SJCRH30 (cell line): ENCODE data around the gene CRLF3. TPM values are rescaled to one million over a fixed set of nuclear protein-coding genes. Genes with fewer than 3 reads are reported as not detected.
"Not testable (repeated sequence)": the region's sequence is repeated elsewhere in the genome, so short reads cannot be mapped to it uniquely, and the experiment has no call there.

Experiments
- DNase-seq, 2 experiments: peaks; one replicate each; pipeline ENCODE4 v3.0.0-alpha.2; 2015 to 2020
- H3K27ac ChIP-seq: fragments of 250-450 bp; sonication (Bioruptor Pico); 2 replicates; pipeline ENCODE4 v1.5.1; 2020; ENCODE audit warnings: mild to moderate bottlenecking, moderate library complexity
- H3K27me3 ChIP-seq: fragments of 250-450 bp; sonication (Bioruptor Pico); 2 replicates; pipeline ENCODE4 v1.5.1; 2020; ENCODE audit warnings: mild to moderate bottlenecking, moderate library complexity
- H3K36me3 ChIP-seq: fragments of 250-450 bp; sonication (Bioruptor Pico); 2 replicates; pipeline ENCODE4 v1.5.1; 2020; ENCODE audit warnings: mild to moderate bottlenecking, moderate library complexity
- H3K4me1 ChIP-seq: fragments of 250-450 bp; sonication (Bioruptor Pico); 2 replicates; pipeline ENCODE4 v1.5.1; 2020; ENCODE audit warnings: mild to moderate bottlenecking, moderate library complexity
- H3K4me3 ChIP-seq: fragments of 250-450 bp; sonication (Bioruptor Pico); 2 replicates; pipeline ENCODE4 v1.5.1; 2020; ENCODE audit warnings: mild to moderate bottlenecking, moderate library complexity
- H3K9me3 ChIP-seq: fragments of 250-450 bp; sonication (Bioruptor Pico); replicated peaks from 2 replicates; pipeline ENCODE4 v1.5.1; 2020; ENCODE audit warnings: mild to moderate bottlenecking, moderate library complexity
- total RNA-seq: library from RNA; depleted of rRNA; stranded (reverse); fragments of >200 nt; shearing (Covaris generic); gene quantifications from 2 replicates; pipeline ENCODE4 v1.2.3, GENCODE V29; 2014

The CRLF3 gene
- total RNA-seq, 1 experiment from 2014 or later = 28.6 TPM

GRCh38 chr17:30824002-30824355 lies 513 bp downstream of the CRLF3 start:
- Histone ChIP-seq H3K4me3 (peak overlapping the region; percentile 86), H3K27me3 (no peaks in the 10 kb centered on the region)
- peak in 1 of 2 experiments; percentile 45 for DNase-seq

DNA sequence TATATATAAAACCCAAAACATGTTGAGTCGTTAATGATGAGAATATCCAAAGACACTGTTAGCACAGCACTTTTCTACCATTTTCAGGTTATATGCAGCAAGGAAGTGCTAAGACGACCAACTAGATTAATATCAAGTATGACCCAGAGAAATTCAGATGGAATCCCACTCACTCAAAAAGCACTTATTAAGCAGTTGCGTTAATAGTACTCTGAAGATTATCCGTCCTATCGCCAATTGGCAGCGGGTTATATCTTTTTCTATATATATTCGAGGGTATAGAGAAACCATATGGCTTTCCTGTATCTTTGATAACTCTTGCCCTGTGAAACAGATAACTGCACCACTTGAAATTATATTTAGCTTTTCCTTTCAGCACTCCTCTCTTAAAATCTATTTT lies 1.1 kb downstream of the CRLF3 start:
- Histone ChIP-seq H3K27ac (no peak overlapping the region), H3K4me3 (peak overlapping the region; percentile 86), H3K9me3 (no peaks in the 10 kb centered on the region), H3K4me1 (peaks cover 12% of the 10 kb centered on the region), H3K27me3 (no peaks in the 10 kb centered on the region), H3K36me3 (no peaks in the 10 kb centered on the region; the same call in 1 of the 2 replicates)
- no peak for DNase-seq

More at GRCh38 chr17:30824002-30824355, 513 bp downstream of the CRLF3 start:
- Histone ChIP-seq H3K4me1 (peaks cover 12% of the 10 kb centered on the region), H3K36me3 (no peaks in the 10 kb centered on the region; the same call in 1 of the 2 replicates), H3K27ac (peak overlapping the region; percentile 47; the same call in 1 of the 2 replicates), H3K9me3 (no peaks in the 10 kb centered on the region)

GRCh38 chr17:30822919-30823318 lies 1.6 kb downstream of the CRLF3 start:
- H3K27ac ChIP-seq, H3K9me3 ChIP-seq, DNase-seq, H3K4me3 ChIP-seq, H3K36me3 ChIP-seq, H3K27me3 ChIP-seq: not testable (repeated sequence)
- peaks cover 12% of the 10 kb centered on the region for H3K4me1 ChIP-seq

DNA sequence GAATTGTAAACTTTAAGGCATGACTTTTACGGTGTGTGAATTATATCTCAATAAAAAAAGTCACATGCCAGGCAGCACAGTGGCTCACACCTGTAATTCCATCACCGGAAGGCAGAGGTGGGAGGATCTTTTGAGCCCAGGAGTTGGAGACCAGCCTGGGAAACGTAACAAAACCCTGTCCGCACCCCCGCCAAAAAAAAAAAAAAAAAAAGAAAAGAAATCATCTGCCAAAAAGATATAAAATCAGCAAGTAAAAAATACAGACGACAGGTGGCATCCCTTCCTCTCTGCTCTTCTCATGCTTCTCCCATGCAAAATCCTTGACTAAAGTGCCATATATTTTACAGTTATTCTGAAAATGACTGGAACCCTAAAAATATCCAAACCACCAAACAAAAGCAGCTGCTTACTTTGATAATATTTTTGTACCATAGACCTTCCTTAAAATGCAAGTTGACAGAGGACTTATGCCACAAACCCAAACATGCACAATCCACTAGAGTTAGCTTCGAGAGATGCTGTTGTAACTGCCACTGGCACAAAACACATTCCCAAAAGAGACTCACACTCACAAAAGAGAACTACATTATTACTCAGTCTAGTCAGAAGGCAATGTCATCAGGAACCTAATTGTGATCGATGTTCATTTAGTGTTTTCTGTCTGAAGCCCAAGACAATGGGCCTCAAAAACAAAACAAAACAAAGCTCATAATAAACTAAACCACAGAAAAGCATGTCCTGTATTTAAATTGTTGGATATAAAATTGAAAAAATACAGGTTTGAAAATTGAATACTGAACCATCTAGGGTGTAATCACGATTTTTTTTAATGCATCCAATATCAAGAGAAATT lies 2.4 kb downstream of the CRLF3 start:
- Histone ChIP-seq H3K4me3 (no peak overlapping the region), H3K4me1 (peaks cover 12% of the 10 kb centered on the region), H3K27ac (no peak overlapping the region), H3K9me3 (no peaks in the 10 kb centered on the region), H3K36me3 (no peaks in the 10 kb centered on the region; the same call in 1 of the 2 replicates), H3K27me3 (no peaks in the 10 kb centered on the region)
- no peak for DNase-seq

DNA sequence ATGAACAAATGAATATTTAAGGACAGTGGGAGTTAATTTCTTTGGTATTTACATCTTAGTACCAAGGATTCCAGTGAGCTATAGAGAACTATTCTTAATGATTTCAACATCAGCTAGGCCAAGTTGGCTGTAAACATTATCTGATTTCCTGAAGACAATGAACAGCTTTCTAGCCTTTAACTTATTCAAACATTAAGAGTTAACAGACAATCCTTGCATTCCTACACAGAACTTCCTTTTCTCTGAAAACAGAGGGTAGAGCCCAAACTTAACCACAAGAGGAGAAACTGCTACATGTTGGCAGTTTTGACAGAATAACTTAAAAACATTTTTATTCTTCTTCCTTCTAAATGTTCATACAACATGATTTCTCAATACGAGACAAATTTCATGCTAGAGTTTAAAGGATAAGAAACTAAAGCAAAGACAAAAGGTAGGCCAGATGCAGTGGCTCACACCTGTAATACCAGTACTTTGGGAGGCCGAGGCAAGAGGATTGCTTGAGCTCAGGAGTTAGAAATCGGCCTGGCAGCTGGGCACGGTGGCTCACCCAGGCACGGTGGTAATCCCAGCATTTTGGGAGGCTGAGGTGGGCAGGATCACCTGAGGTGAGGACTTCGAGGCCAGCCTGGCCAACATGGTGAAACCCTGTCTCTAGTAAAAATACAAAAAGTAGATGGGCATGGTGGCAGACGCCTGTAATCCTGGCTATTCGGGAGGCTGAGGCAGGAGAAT lies 4.4 kb downstream of the CRLF3 start:
- DNase-seq = no peak
- Histone ChIP-seq H3K36me3 (peaks cover 3% of the 10 kb centered on the region; the same call in 1 of the 2 replicates), H3K27ac (no peak overlapping the region), H3K9me3 (no peaks in the 10 kb centered on the region), H3K4me3 (no peak overlapping the region), H3K4me1 (peaks cover 10% of the 10 kb centered on the region), H3K27me3 (no peaks in the 10 kb centered on the region)

GRCh38 chr17:30816165-30816564 lies 8.3 kb downstream of the CRLF3 start:
- Histone ChIP-seq H3K9me3 (no peaks in the 10 kb centered on the region), H3K4me3 (no peak overlapping the region), H3K4me1 (no peaks in the 10 kb centered on the region), H3K27ac (no peak overlapping the region), H3K36me3 (peaks cover 3% of the 10 kb centered on the region; the same call in 1 of the 2 replicates), H3K27me3 (no peaks in the 10 kb centered on the region)
- no peak for DNase-seq

- H3K9me3 ChIP-seq, H3K4me1 ChIP-seq, H3K27me3 ChIP-seq, H3K27ac ChIP-seq, H3K4me3 ChIP-seq, DNase-seq, H3K36me3 ChIP-seq: not testable (repeated sequence)
These were observed 9.6 kb downstream of the CRLF3 start for GRCh38 chr17:30814860-30815259.

GRCh38 chr17:30814236-30814635 lies 10.3 kb downstream of the CRLF3 start:
- not testable (repeated sequence) for H3K27me3 ChIP-seq, H3K27ac ChIP-seq, H3K4me3 ChIP-seq, H3K4me1 ChIP-seq, H3K36me3 ChIP-seq, H3K9me3 ChIP-seq, DNase-seq

DNA sequence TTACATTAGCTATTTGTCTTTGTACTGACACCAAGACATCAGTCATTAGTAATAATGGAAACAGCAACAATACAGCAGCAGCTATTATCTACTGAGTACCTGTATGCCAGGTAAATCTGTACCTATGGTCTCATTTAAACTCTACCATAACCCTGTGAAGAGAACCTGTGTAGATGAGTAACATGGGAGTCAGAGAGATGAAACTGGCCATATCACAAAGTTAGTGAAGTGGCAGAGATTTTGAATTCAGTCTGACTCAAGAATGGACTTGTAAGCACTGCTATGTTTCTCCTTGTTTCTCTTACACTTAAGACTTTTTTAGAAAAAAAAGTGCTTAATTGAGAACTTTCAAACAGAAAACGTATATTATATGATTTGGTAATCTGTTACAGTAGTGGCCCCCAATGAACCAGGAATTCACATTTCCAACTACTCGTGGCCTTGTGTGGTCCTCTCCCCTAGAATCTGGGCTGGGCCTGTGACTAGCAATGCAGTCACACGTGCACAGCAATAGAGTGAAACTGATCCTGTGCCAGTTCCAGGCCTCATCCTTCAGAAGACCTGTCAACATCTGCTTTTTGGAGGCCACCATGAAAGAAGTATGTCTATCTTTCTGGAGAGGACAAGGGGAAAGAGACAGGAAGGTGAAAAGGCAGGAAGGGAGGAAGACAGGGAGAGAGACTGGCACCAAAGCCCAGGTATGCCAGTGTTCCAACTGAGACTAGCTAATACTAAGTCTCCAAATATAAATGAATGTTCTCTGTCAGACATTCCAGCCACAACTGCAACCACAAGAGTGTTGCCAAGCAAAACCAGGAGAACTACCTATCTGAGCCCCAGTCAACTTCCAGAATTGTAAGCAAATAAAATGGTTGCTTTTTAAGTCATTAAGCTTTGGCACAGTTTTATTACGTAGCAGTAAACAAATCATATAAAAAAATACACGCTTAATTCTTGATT lies 12.0 kb downstream of the CRLF3 start:
- Histone ChIP-seq H3K9me3 (no peaks in the 10 kb centered on the region), H3K4me3 (no peak overlapping the region), H3K4me1 (0 out of 2 replicates have a peak, but pooled peaks cover 2% of the 10 kb centered on the region), H3K27me3 (no peaks in the 10 kb centered on the region), H3K36me3 (0 out of 2 replicates have a peak, but pooled peaks cover 6% of the 10 kb centered on the region), H3K27ac (no peak overlapping the region)
- no peak for DNase-seq

DNA sequence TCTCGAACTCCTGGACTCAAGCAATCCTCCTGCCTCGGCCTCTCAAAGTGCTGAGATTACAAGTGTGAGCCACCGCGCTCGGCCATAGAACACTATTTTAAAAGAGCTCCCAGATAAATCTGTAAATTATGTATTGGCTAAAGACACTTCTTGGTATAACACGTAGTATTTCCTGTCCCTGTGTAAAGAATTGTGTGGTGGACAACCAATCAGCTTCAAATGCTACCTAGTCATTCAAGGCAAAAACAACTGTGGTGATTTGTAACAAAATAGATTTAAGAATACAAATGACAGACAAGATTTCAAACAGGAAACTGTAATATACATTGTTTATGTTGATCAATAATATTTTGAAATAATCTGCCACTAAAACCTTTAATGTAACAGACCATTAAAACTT lies 14.6 kb downstream of the CRLF3 start:
- Histone ChIP-seq H3K27ac (no peak overlapping the region), H3K4me1 (0 out of 2 replicates have a peak, but pooled peaks cover 2% of the 10 kb centered on the region), H3K9me3 (no peaks in the 10 kb centered on the region), H3K36me3 (0 out of 2 replicates have a peak, but pooled peaks cover 4% of the 10 kb centered on the region), H3K4me3 (no peak overlapping the region), H3K27me3 (no peaks in the 10 kb centered on the region)
- DNase-seq = no peak

GRCh38 chr17:30808785-30809286 lies 15.7 kb downstream of the CRLF3 start:
- Histone ChIP-seq H3K27me3 (no peaks in the 10 kb centered on the region), H3K27ac (no peak overlapping the region), H3K36me3 (peaks cover 10% of the 10 kb centered on the region), H3K9me3 (no peaks in the 10 kb centered on the region), H3K4me3 (no peak overlapping the region), H3K4me1 (0 out of 2 replicates have a peak, but pooled peaks cover 2% of the 10 kb centered on the region)
- DNase-seq = no peak

DNA sequence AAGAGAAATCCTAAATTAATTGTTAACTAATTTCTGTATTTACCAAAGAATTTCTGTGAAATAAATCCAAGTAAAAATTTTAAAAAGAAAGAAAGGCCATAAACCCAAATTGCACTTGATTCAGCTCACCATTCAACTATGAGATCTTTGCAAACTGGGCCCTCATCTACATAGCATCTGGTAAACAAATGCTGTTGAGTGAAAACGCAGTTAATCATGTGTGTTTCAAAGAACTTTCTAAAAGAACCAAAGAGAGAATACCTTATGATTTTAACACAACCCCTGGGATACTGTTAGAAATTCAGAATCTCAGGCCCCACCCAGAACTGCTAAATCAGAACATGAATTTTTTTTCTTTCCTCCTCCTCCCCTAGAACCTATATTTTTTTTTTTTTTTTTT lies 16.6 kb downstream of the CRLF3 start:
- Histone ChIP-seq H3K4me3 (no peak overlapping the region), H3K9me3 (no peaks in the 10 kb centered on the region), H3K27me3 (no peaks in the 10 kb centered on the region), H3K27ac (no peak overlapping the region), H3K4me1 (0 out of 2 replicates have a peak, but pooled peaks cover 2% of the 10 kb centered on the region), H3K36me3 (peaks cover 19% of the 10 kb centered on the region)
- DNase-seq = no peak

- Histone ChIP-seq H3K27me3 (no peaks in the 10 kb centered on the region), H3K9me3 (no peaks in the 10 kb centered on the region), H3K36me3 (peaks cover 38% of the 10 kb centered on the region), H3K27ac (no peak overlapping the region), H3K4me3 (no peak overlapping the region), H3K4me1 (peaks cover 2% of the 10 kb centered on the region; the same call in 1 of the 2 replicates)
- no peak for DNase-seq
These were observed 18.5 kb downstream of the CRLF3 start for GRCh38 chr17:30805944-30806456.

DNA sequence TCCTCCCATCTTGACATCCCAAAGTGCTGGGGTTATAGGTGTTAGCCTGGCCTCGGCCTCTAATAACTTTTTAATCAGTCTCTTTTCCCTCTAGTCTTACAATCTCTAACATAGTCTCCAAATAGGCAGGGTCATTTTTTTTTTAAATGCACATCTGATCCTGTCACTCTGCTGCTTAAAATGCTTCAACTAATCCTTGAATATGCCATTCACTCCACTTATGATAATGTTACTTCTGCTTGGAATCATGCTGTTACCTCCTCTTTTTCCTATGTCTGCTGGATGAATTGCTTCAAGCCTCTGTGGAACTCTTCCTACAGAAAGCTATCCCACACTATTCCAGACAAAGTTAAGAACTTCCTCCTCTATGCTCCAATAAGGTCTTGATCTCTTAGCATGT lies 22.8 kb downstream of the CRLF3 start:
- H3K36me3 ChIP-seq = peaks cover 59% of the 10 kb centered on the region
- H3K9me3 ChIP-seq = no peaks in the 10 kb centered on the region
- H3K4me3 ChIP-seq = no peak overlapping the region
- no peaks in the 10 kb centered on the region for H3K27me3 ChIP-seq
- DNase-seq = no peak
- no peaks in the 10 kb centered on the region; the same call in 1 of the 2 replicates for H3K4me1 ChIP-seq
- no peak overlapping the region for H3K27ac ChIP-seq
